Ammon's horn (tissue), 1 donor: Measurements from ENCODE around the gene ZGLP1.

Experiments
- DNase-seq: peaks from one replicate; pipeline ENCODE4 v3.0.0-alpha.2; 2016; ENCODE audit warnings: low spot score

Gene ZGLP1

DNA sequence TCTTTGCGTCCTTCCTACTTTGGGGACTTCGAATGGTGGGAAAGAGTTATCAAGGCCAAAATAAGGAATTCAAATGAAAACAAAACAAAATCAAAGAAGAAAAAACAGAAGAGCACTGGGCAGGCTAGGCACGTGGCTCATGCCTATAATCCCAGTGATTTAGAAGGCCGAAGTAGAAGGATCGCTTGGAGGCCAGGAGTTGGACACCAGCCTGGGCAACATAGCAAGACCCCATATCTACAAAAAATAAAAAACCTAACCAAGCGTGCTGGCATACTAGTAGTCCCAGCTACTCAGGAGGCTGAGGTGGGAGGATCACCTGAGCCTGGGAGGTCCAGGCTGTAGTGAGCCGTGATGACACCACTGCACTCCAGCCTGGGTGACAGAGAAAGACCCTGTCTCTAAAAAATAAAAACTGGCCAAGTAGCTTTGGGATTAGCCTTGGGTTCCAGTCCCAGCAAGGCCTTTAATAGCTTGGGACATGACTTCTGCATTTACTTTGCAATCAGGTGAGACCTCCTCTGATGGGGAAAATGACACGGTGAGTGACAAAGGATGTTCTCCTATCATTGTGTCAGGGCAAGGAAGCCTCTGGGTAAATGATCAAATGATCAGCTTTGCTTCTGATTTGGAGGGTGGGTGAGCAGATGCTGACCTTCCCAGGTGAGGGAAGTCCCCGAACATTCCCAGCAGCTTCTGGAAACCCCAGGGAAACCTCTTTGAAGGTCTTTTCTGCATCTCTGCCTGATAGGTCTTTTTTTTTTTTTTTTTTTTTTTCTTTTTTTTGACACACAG is 31.6 kb downstream of the ZGLP1 start:
- no peak for DNase-seq

DNA sequence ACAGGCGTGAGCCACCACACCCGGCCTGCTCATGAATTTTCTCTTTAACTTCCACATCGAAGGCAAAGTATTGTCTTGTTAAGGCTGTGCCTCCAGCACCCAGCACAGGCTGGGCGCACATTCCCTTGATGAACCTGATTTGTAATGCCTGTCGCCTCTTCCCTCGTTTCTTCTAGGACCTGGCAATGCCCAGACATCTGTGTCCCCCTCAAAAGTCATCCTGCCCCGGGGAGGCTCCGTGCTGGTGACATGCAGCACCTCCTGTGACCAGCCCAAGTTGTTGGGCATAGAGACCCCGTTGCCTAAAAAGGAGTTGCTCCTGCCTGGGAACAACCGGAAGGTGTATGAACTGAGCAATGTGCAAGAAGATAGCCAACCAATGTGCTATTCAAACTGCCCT is 35.0 kb downstream of the ZGLP1 start:
- DNase-seq, result no peak

DNA sequence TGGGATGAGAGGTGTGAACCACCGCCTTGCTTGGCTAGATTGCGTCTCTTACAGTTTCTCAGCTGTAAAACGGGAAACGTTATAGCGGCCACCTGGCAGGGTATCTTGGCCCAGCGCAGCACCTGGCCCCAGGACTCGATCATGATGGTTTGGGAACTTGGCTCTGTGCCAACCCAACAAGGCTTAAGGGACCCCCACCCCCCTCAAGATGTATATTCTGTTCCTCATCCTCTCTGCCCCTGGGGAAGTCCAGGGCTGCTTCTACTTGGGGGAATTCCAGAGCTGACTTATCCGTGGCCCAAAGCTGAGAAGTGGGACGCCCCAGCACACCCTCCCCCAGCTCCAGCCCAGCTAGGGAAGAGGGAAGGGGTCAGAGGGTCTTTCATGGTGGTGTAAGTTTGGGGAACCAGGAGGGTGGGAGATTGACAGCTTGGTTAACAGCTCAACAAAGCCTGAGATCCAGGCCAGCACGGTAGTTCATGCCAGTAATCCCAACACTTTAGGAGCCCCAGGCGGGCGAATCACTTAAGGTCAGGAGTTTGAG is 38.0 kb downstream of the ZGLP1 start:
- DNase-seq, result no peak

DNA sequence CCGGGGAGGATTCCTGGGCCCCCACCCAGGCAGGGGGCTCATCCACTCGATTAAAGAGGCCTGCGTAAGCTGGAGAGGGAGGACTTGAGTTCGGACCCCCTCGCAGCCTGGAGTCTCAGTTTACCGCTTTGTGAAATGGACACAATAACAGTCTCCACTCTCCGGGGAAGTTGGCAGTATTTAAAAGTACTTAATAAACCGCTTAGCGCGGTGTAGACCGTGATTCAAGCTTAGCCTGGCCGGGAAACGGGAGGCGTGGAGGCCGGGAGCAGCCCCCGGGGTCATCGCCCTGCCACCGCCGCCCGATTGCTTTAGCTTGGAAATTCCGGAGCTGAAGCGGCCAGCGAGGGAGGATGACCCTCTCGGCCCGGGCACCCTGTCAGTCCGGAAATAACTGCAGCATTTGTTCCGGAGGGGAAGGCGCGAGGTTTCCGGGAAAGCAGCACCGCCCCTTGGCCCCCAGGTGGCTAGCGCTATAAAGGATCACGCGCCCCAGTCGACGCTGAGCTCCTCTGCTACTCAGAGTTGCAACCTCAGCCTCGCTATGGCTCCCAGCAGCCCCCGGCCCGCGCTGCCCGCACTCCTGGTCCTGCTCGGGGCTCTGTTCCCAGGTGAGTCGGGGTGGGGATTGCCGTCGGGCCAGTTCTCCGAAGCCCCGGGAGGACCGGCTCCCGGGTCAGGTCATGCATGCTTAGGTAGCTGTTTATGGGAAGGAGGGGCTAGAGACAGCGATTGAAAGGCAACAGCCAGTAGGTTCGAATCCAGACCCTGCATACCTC is 38.8 kb downstream of the ZGLP1 start, which contains the start of gene ICAM1:
TSS of gene ICAM1 (plus strand) at position 505 of the 779 bp plus-strand sequence. CDS start at position 545, 40 bp downstream.
- peak; percentile 48 for DNase-seq

DNA sequence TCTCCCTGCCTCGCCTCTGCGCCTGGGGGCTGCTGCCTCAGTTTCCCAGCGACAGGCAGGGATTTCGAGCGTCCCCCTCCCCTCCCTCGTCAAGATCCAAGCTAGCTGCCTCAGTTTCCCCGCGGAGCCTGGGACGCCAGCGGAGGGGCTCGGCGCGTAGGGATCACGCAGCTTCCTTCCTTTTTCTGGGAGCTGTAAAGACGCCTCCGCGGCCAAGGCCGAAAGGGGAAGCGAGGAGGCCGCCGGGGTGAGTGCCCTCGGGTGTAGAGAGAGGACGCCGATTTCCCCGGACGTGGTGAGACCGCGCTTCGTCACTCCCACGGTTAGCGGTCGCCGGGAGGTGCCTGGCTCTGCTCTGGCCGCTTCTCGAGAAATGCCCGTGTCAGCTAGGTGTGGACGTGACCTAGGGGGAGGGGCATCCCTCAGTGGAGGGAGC is 39.4 kb downstream of the ZGLP1 start:
- DNase-seq, result peak; percentile 52

DNA sequence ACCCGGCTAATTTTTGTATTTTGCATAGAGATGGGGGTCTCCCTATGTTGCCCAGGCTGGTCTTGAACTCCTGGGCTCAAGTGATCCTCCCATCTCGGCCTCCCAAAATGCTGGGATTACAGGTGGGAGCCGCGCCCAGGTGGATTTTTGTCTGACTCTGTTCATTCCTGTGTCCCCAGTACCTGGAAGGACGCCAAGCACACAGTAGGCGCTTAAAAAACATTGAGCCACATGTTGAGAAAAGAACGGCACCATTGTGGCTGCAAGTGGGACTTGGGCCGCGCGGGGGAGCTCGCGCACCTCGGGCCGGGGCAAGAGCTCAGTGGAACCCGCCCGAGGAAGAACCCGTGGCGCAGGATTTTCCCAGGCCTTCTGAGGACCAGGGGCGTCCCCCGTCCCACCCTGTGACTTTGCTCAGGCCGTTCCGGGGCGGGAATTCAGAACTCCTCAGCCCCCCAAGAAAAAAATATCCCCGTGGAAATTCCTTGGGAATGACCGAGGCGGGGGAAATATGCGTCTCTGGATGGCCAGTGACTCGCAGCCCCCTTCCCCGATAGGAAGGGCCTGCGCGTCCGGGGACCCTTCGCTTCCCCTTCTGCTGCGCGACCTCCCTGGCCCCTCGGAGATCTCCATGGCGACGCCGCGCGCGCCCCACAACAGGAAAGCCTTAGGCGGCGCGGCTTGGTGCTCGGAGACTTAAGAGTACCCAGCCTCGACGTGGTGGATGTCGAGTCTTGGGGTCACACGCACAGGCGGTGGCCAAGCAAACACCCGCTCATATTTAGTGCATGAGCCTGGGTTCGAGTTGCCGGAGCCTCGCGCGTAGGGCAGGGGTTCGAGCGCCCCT is 40.1 kb downstream of the ZGLP1 start:
- peak; percentile 82 for DNase-seq

DNA sequence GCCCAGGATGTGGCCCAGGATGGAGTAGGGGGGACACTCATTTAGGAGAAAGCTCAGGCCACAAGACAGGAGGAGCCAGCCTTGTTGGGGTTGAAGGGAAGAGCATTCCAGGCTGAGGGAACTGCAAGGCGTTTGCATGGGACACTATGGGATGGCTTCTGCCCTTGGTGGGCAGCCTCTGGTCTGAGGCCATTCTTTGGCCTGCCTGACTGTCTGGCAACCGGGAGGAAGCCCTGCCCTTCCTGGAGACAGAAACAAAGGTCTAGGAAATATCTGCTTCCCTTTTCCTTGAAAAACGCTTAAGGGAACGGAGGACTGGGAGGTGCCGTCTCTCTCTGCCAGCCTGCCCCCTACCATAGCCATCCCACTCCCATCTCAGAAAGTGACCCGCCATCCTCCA is 41.5 kb downstream of the ZGLP1 start:
- DNase-seq, result no peak

DNA sequence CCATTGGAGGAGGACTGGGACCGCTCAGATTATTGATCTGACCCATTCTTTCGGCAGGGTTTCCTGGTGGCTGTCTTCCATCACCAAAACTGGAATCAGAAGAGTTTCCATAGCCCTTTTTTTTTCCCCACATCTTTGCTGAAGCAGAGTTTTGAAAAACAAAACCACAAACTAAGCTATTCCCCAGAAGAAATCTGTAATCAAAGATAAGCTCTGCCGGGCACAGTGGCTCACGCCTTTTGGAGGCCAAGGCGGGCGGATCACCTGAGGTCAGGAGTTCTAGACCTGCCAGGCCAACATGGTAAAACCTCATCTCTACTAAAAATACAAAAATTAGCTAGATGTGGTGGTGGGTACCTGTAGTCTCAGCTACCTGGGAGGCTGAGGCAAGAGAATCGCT is 42.9 kb downstream of the ZGLP1 start:
- DNase-seq, result no peak

DNA sequence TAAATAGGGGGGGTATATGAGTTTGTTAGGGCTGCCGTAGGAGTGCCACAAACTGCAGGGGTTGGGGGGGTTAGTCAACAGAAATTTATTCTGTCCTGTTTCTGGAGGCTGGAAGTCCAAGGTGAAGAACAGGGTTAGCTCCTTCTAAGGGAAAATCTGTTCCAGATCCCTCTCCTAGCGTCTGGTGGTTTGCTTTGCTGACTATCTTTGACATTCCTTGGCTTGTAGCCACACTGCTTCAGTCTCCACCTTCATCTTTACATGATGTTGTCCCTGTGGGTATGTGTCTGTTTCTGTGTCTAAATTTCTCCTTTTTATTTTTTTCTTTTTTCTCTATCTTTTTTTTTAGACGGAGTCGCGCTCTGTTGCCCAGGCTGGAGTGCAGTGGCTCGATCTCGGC is 46.8 kb downstream of the ZGLP1 start:
- DNase-seq, result no peak

DNA sequence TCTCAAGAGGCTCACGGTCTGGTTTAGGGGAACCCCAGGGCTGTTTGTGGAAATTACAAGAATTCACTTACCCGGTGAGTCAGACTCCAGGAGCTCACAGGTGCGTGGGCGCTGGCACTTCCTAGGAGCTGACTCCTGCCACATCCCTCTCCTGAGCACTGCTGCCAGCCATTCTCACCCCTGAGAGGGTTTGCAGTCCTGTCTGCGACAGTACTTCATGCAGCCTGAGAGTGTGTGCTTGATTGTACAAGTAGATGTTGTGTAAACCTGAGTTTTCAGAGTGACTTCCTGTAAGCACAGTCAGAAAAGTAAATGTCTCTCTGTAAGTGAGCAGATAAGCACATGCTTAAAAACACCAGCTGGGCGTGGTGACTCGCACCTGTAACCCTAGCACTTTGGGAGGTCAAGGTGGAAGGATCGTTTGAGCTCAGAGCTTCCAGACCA is 49.5 kb downstream of the ZGLP1 start:
- DNase-seq, result no peak

DNA sequence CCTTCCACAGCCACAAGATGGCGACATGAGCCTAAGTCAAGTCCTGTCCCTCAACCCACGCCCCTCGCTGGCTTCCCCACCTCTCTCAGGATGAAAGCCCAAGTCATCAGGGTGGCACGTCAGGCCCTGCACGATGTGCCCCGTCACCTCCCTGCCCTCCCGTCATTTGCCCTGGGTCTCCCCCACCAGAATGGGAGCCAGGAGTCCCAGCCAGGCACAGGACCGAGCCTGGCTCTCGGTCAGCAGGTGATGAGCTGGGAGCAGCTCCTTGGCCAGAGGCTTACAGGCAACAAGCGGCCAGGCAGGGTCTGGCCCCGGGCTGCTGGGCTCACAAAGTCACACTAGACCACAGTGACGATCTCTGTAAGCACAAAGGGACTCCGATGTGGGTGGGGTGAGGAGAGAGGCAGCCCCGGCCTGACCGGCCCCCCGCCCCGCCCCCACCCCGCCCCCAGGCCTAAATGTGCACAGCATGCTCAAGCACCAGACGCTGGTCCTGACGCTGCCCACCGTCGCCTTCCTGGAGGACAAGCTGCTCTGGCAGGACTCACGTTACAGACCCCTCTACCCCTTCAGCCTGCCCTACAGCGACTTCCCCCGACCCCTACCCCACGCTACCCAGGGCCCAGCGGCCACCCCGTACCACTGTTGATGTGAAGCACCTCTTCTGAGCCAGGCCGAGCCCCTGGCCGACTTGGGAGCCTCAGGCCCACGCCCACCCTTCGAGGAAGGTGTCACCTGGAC is 50.3 kb downstream of the ZGLP1 start:
- DNase-seq, result peak; percentile 86

DNA sequence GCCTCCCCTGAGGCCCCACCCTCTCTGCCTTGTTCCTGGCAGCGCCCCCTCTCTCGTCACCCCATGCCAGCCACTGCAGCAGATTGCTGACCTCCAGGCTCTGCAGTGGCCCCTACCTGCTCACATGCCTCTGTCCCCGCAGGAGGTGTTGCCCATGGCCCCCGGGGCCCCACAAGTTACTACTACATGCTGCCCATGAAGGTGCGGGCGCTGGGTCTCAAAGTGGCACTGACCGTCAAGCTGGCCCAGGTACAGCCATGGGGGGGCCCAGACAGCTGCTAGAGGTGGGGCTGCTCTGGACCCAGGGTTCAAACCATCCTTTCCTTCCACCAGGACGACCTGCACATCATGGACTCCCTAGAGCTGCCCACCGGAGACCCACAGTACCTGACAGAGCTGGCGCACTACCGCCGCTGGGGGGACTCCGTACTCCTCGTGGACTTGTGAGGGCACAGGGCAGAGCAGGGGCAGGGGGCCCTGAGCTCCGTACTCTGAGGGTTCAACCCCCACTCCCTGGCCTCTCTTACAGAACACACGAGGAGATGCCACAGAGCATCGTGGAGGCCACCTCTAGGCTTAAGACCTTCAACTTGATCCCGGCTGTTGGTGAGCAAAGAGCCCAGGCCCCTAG is 51.4 kb downstream of the ZGLP1 start:
- DNase-seq, result no peak

DNA sequence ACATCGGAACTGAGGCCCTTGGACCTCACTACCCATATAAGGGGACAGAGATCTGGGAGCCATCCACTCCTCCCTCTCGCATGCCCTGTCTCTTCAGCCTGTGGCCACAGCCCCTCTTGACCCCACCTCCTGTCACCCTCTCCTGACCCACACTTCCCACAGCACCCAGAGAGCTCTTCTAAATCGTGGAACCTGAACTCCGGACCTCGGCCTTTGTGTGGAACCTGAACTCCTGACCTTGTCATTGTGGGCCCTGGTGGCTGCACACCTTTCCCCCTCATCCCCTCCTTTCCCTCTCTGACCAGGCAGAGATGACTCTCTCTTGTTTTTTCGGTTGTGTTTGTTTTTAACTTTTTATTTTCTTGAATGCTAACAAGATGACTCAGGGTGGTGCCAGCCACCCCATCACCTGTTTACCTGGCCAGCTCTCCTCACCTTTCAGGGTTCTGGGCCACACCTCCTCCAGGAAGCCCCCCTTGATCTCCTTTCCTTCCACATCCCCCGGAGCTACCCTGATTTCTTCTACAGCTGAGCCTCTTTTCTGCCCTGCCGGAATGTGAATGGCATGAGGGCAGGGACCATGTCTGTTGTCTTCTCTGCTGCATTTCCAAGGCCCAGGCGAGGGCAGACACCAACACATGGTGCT is 52.5 kb downstream of the ZGLP1 start:
- no peak for DNase-seq

DNA sequence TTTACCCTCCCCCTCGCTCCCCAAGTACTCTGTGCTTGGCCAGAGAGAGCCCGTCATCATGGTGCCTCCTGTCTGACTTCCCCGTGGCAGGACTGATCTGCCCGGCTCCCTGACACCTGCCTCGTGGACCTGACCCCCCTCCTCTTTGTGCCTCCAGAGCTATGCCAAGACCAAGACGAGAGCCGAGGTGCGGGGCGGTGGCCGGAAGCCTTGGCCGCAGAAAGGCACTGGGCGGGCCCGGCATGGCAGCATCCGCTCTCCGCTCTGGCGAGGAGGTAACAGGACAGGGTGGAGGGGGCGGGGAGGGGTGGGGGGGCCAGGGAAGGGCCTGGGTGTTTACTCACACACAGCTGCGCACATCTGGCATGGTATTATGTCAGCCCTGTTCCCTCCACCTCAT is 53.1 kb downstream of the ZGLP1 start:
- no peak for DNase-seq

DNA sequence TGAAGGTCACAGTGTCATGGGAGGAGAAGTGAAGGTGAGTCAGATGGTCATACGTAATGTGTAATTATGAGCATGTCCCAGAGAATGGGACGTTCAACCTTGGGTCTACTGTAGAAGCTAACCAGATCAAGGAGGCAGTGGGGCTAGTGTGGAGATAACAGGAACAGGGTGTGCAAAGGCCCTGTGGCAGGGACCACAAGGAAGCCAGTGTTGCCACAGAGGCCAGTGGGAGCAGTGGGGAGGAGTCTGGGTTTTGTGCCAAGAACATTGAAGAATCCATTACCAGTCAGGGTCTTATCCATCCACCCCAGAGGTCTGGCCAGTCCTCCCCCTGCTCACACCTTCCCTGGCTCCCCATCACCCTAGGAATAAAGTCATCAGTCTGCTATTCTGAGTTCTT is 54.3 kb downstream of the ZGLP1 start:
- DNase-seq, result no peak
